IMR-90 (cell line): ENCODE measurements around the gene SLC66A2.

Experiments used
- POLR2A ChIP-seq: IDR thresholded peaks from 2 replicates; pipeline ENCODE4 v1.6.1; 2012; ENCODE audit warnings: mild to moderate bottlenecking, low read depth, low read length
- RFX5 ChIP-seq: IDR thresholded peaks from 2 replicates; pipeline ENCODE4 v1.8.0; 2012; ENCODE audit warnings: low read depth, mild to moderate bottlenecking, low read length, moderate library complexity
- TF ChIP-seq, protein P1 (sequence below): conservative IDR thresholded peaks from 2 replicates; pipeline ENCODE4 v1.5.1; 2012; ENCODE audit warnings: mild to moderate bottlenecking, low read depth, low read length, improper control_type of control experiment

DNA sequence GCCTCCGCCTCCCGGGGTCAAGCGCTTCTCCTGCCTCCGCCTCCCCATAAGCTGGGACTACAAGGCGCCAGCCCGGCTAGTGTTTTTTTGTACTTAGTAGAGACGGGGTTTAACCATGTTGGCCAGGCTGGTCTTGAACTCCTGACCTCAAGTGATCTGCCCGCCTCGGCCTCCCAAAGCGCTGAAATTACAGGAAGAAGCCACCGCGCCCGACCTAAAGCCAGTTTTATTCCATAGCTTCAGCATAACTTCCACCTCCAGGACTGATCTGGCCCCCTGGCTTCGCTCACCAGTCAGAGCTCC, 37.7 kb upstream of the SLC66A2 start:
- TF ChIP-seq, protein P1, sequence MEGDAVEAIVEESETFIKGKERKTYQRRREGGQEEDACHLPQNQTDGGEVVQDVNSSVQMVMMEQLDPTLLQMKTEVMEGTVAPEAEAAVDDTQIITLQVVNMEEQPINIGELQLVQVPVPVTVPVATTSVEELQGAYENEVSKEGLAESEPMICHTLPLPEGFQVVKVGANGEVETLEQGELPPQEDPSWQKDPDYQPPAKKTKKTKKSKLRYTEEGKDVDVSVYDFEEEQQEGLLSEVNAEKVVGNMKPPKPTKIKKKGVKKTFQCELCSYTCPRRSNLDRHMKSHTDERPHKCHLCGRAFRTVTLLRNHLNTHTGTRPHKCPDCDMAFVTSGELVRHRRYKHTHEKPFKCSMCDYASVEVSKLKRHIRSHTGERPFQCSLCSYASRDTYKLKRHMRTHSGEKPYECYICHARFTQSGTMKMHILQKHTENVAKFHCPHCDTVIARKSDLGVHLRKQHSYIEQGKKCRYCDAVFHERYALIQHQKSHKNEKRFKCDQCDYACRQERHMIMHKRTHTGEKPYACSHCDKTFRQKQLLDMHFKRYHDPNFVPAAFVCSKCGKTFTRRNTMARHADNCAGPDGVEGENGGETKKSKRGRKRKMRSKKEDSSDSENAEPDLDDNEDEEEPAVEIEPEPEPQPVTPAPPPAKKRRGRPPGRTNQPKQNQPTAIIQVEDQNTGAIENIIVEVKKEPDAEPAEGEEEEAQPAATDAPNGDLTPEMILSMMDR: no peak
- TF ChIP-seq POLR2A: no peak
- no peak for TF ChIP-seq RFX5
